ENCODE data around the gene G3BP1. TPM values are rescaled to one million over a fixed set of nuclear protein-coding genes. Genes with fewer than 3 reads are reported as not detected.
"Not testable (repeated sequence)": the region's sequence is repeated elsewhere in the genome, so short reads cannot be mapped to it uniquely, and the experiment has no call there.

Gene G3BP1
- total RNA-seq, 1 experiment from 2014 or later = 157 TPM

GRCh38 chr5:151780348-151780747 lies 8.6 kb downstream of the G3BP1 start:
- DNase-seq = no peak
- Histone ChIP-seq H3F3A (ENCODE audit: low read length, unreplicated experiment) (no peaks in the 10 kb centered on the region), H4K20me1 (ENCODE audit: low read length) (peaks cover 97% of the 10 kb centered on the region), H2AFZ (ENCODE audit: low read length) (no peak overlapping the region), H3K9ac (ENCODE audit: low read length) (no peak overlapping the region), H3K36me3 (ENCODE audit: low read depth, low read length) (peaks cover 31% of the 10 kb centered on the region), H3K9me2 (replicated peaks; ENCODE audit: low read length) (no peaks in the 10 kb centered on the region), H3K27me3 (ENCODE audit: low read length) (no peaks in the 10 kb centered on the region), H3K4me3 (ENCODE audit: low read length) (no peak overlapping the region), H3K27ac (ENCODE audit: low read length) (no peak overlapping the region), H3K9me3 (ENCODE audit: low read length) (no peaks in the 10 kb centered on the region), H3K4me1 (ENCODE audit: insufficient read depth, low read length) (peaks cover 17% of the 10 kb centered on the region), H3K79me2 (ENCODE audit: low read length) (peaks cover 100% of the 10 kb centered on the region), H3K4me2 (ENCODE audit: low read length) (no peak overlapping the region)
- BruUV-seq (replicated peaks) = no TSS peak
- POLR2A ChIA-PET (ENCODE audit: unreplicated experiment) = no interaction called here
- no peak for ATAC-seq
- no peak for TF ChIP-seq CTCF (conservative IDR thresholded peaks at IDR 0.05; ENCODE audit: low read depth, low read length)
- intact Hi-C loops (cut with micrococcal nuclease) = no loop called here
- CTCF ChIA-PET = no interaction called here

DNA sequence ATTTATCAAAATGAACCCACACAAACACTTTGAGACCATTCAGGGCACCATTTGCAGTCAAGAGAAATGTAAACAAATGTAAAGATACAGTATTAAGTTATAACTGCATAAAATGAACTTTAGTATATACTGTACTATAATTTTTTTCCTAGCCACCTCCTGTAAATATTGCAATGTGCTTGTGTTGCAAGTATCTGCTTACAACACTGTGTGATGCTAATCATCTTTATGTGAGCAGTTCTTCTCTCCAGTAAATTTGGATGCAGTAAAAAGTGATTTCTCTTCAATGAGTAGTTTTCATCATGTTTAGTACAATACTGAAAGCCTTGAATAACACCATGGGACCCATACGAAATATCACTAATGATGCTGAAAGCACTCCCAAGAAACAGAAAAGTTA lies 9.4 kb downstream of the G3BP1 start:
- Histone ChIP-seq H3K9me2 (replicated peaks; ENCODE audit: low read length) (no peaks in the 10 kb centered on the region), H3K79me2 (ENCODE audit: low read length) (peaks cover 100% of the 10 kb centered on the region), H2AFZ (ENCODE audit: low read length) (no peak overlapping the region), H3K9me3 (ENCODE audit: low read length) (no peaks in the 10 kb centered on the region), H4K20me1 (ENCODE audit: low read length) (peaks cover 97% of the 10 kb centered on the region), H3K27ac (ENCODE audit: low read length) (no peak overlapping the region), H3K4me1 (ENCODE audit: insufficient read depth, low read length) (peaks cover 12% of the 10 kb centered on the region; the same call in 1 of the 2 replicates), H3K27me3 (ENCODE audit: low read length) (no peaks in the 10 kb centered on the region), H3K36me3 (ENCODE audit: low read depth, low read length) (peaks cover 28% of the 10 kb centered on the region), H3K4me2 (ENCODE audit: low read length) (no peak overlapping the region), H3F3A (ENCODE audit: low read length, unreplicated experiment) (no peaks in the 10 kb centered on the region), H3K4me3 (ENCODE audit: low read length) (no peak overlapping the region), H3K9ac (ENCODE audit: low read length) (no peak overlapping the region)
- TF ChIP-seq EZH2phosphoT487 (IDR thresholded peaks at IDR 0.05; ENCODE audit: borderline replicate concordance, low read length) (no peak), EZH2 (IDR thresholded peaks at IDR 0.05; ENCODE audit: low read length, unreplicated experiment) (no peak), CTCF (conservative IDR thresholded peaks at IDR 0.05; ENCODE audit: low read depth, low read length) (no peak)
- no TSS peak for BruUV-seq (replicated peaks)
- intact Hi-C loops (cut with micrococcal nuclease) = no loop called here
- POLR2A ChIA-PET (ENCODE audit: unreplicated experiment) = no interaction called here
- ATAC-seq = no peak
- DNase-seq = no peak
- CTCF ChIA-PET = no interaction called here

GRCh38 chr5:151783664-151784063 lies 11.9 kb downstream of the G3BP1 start:
- H3K36me3 ChIP-seq (ENCODE audit: low read depth, low read length) = peaks cover 28% of the 10 kb centered on the region
- POLR2A ChIA-PET (ENCODE audit: unreplicated experiment); intact Hi-C loops (cut with micrococcal nuclease): not testable (repeated sequence)

More at GRCh38 chr5:151783664-151784063, 11.9 kb downstream of the G3BP1 start:
- H3K4me2 ChIP-seq (ENCODE audit: low read length); H3F3A ChIP-seq (ENCODE audit: low read length, unreplicated experiment); ATAC-seq; H3K27ac ChIP-seq (ENCODE audit: low read length); BruUV-seq (replicated peaks); H2AFZ ChIP-seq (ENCODE audit: low read length); DNase-seq; H3K9ac ChIP-seq (ENCODE audit: low read length); H3K27me3 ChIP-seq (ENCODE audit: low read length); H3K9me2 ChIP-seq (replicated peaks; ENCODE audit: low read length); H3K4me3 ChIP-seq (ENCODE audit: low read length); H3K9me3 ChIP-seq (ENCODE audit: low read length); CTCF ChIA-PET: not testable (repeated sequence)
- H3K79me2 ChIP-seq (ENCODE audit: low read length) = peaks cover 100% of the 10 kb centered on the region
- peaks cover 96% of the 10 kb centered on the region for H4K20me1 ChIP-seq (ENCODE audit: low read length)
- peaks cover 12% of the 10 kb centered on the region; the same call in 1 of the 2 replicates for H3K4me1 ChIP-seq (ENCODE audit: insufficient read depth, low read length)

Measured in PC-3 (cell line).